HS-27A (cell line): ENCODE data around the gene FPR2.
"Not testable (repeated sequence)": the region's sequence is repeated elsewhere in the genome, so short reads cannot be mapped to it uniquely, and the experiment has no call there.

Experiments
- DNase-seq: peaks from one replicate; pipeline ENCODE4 v3.0.0-alpha.2; 2012; ENCODE audit warnings: low read depth, missing footprints

The FPR2 gene

DNA sequence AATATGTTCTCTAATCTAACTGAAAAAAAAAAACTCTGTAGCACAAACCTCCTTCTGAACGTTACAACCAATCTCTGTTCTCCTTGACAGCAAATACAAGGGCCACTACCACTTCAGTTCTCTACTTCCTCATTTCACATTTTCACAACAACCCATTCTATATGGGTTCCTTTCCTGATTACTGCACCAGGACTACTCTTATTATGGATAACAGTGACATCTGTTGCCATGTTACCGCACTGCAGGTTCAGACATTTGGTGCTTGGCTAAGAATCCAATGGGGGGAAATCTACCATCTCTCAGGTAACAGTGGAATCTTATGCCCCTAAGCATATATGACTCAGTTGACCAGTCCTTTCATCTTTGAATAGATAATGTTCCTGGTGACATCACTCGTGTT lies 22.4 kb downstream of the FPR2 start:
- no peak for DNase-seq

DNA sequence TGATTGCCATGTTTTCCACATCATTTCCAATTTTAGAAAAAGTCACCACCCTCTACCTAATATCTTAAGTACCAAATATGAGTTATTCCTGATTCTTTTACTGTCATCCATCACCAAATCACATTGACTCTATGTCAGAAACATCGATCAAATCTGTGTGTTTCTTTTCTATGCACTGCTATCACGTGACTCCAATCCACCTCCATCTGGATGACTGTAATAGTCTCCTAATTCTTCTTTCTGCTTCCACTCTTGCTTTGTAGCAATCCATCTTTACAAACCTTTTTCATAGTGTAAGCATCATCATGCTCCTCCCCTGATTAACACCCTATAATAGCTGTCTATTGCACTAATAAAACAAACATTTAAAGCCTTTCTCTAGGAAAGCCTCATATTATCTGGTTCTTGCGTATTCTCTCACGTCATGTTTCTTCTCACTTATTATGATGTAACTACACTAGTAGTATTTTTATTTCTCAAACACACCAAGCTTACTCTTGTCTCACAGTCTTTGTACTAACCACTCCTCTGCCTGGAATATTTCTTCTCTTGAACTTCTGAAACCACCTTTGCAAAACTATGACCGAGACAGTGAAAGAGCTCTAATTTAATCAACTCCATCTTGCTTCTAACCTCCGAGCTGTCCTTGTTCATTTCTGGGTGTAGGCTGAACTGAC lies 23.3 kb downstream of the FPR2 start:
- no peak for DNase-seq

DNA sequence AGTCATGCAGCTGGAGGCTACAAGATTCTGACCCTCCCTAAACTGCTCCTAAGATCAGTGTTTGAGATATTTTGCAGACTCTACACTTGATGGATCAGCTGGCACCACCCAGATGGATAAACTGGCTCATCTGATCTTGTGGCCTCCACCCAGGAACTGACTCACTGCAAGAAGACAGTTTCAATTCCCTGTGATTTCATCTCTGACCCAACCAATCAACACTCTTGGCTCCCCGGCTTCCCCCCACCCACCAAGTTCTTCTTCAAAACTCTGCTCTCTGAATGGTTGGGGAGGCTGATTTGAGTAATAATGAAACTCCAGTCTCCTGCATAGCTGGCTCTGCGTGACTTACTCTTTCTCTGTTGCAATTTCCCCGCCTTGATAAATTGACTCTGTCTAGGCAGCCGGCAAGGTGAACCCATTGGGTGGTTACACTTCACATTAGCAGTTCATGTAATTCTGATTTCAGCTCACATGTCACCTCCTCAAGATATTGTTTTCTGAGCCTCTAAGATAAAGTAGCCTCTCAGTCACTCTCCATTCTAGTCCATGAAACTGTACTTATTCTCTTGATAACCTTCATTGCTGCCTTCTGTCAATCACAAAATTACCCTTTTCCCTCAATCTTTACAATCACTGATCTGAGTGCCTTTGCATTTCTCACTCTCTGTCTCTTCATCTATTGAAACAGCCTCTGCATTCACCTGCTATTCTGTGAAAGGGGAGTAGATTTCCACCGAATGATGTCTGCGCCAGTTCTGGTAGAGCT lies 24.1 kb downstream of the FPR2 start:
- DNase-seq, result peak; percentile 69

DNA sequence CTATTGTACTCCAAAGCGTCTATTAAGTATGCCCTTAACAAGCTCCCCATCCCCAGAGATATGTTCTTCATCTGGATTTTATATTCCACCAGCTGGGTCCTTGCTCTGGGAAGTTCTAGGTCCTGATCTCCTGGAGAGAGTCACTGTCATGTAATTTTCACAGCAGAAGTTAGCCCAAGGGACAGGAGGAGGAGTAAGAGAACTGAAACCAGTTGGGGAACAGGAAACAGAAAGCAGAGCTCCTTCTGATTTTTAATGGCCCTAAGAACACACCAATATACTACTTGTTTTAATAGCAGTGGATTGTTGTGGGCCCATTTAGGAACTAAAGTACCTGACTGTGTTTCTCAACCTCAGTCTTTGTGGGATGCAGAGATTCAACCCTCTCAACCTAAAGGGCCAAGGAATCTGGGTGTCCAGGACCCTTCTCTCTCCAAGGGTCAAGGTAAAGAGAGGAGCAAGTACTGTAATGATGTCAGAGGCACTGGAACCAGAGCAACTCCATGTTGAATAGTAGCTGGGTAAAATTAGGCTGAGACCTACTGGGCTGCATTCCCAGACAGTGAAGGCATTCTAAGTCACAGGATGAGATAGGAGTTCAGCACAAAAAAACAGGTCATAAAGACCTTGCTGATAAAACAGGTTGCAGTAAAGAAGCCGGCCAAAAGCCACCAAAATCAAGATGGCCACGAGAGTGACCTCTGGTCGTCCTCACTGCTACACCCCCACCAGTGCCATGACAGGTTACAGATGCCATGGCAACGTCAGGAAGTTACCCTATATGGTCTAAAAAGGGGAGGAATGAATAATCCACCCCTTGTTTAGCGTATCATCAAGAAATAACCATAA lies 25.9 kb downstream of the FPR2 start:
- no peak for DNase-seq

DNA sequence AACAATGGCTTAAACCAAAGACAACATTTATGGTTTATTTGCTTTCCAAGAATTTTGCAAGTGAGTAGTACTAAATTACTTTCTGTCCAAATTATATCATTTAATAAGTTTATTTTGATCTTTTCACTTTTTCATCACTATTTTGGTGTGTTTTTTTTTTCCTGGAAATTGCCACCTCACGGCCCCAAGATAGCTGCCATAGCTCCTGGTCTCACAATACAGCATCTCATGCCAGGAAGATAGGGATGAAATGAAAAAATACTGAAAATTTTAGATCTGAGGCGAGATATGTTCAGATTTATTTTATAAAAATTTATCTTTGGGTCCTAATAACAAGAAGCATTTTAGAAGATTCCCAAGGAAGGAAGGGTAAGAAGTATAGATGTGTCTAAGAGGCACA lies 27.0 kb downstream of the FPR2 start:
- DNase-seq, result no peak

DNA sequence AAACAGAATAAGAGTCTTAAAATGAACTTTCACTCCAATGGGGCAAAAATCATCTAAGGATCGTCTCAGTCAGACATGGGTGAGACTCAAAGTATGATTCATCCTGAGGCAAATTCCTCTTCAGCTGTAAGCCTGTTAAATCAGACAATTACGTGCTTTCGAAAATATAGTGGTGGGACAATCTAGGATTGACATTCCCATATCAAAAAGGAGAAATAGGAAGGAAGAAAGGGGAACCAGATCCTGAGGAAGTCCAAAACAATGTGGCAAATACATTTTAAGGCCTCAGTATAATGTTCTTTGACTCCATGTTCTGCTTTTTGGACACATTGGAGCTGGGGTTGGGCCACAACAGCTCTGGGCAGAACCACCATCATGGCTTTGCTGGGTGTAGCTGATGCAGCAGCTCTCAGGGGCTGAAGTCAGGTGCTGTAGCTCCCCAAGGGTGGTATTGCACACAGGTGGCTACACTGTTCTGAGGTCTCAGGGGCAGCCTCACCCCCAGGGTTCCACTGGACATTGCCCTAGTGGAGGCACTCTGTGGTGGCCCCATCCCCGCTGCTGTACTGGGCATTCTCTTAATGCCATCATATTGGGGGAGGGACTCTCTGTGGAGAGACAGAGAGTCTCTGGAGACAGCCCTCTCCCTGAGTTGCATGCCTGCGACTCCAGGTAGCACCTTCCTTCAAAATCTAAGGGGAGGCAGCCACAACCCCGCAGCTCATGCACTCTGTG lies 28.2 kb downstream of the FPR2 start:
- no peak for DNase-seq

DNA sequence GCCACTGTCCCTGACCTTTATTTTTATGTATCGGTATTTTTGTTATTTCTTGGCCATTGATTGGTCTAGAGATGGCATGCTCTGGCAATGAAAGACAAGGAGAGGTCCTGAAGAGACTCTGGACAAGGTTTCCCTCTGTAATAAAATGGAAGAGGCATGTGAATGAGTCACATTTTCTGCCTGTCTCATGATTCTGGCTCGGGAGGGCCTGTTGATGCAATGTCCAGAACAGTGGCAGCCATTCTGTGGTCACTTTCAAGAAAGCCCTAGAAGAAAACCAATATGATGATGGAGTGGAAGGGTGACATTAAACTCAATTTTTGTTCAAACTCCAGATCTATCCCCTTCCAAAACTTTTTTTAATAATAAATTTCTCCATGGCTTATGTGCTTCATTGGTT lies 32.0 kb downstream of the FPR2 start:
- DNase-seq, result no peak

DNA sequence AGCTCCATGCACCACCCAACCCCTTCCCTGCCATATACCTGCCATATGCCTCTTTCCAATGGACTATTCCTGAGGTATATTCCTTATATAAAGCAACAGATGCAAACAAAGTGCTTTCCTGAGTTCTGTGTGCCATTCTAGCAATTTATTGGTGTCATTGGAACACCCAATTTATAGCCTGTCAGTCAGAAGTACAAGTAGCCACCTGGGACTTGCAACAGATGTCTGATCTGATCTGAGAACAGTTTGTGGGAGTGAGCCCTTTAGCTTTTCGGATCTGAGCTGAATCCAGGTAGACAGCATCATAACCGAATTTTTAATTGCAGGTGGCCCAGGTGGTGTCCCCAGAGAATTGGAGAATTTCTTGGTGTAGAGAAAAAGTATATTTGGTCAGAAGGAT lies 33.0 kb downstream of the FPR2 start:
- no peak for DNase-seq

DNA sequence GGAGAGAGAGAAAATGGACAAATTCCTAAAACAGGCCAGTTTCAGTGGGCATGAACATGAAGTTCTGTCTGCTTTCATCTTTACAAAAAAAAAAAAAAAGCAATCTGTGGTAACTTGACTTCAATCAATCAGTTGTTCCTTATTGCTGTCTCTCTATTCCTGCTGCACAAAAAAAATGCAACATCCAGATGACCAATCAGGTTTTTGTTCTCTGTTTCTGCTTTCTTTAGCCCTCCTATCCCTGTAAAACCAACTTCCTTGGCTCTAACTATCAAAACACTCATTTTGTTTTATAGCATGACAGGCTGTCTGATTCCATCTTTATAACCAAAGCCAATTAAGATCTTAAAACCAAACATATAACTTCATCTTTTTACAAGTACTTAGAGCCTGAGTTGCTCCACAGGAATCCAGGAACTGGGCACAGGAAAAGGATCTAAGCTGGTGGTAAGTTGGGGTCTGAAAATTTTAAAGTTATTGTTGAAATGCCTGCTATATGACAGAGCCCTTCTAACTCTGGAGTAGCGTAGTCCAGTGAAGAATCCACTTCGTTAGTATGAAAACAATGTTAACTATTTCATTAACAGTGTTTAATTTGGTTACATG lies 34.0 kb downstream of the FPR2 start, which contains the start of gene FPR3:
TSS of gene FPR3 (plus strand) at position 273 of the 606 bp plus-strand sequence. CDS start 28,592 bp downstream, outside the sequence.
- no peak for DNase-seq

DNA sequence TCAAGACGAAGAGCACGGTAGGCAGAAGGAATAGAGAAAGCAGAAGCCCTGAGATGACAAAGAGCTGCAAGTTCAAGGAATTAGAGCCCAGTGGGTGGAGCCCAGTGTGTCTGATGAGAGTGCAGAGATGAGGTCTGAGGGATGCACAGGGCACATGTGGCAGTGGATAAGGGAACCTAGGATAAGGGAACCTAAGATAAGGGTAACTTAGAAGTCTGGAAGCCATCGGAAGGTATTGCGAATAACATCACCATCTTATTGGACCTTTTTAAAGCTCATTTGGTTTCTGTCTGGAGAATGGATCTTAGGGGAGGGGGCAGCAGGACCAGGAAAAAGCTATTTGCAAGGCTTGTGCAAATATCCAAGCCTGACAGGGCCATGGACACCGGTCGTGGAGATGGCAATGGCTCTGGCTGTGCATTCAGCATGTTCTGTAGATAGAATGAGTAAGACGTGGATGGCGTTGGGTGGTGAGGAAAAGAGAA lies 35.3 kb downstream of the FPR2 start:
- no peak for DNase-seq

DNA sequence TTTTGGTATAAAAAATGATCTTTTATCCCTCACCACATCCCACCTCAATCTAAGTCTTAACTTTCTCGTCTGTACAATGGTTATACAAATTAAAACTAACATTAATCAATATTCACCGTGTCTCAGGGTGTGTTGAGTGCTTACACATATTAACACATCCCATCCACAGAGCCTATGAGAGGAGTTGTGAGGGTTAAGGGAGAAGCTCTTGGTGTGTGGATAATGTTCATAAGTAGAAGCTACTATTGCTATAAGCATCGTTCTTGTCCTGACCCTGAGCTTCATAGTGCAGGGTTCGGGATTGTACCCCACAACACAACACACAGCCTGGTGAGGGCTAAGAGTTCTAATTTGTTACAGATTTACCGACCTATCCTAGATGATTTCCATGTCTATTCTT lies 36.5 kb downstream of the FPR2 start:
- no peak for DNase-seq

DNA sequence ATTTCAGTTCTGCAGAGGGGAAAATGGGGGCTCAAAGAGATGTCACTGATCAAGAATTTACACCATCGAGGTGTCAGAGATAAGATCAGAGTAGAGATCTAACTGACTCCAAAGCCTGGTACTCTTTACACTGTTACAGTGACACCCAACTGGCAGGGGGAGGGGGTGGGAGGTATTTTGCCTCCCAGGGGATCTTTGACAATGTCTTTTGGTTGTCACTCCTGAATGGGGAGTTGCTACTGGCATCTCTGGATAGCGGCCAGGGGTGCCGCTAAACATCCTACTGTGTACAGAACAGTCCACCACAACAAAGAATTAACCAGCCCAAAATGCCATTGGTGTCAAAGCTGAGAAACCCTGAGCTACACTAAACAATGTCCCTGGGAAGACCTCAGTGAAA lies 37.1 kb downstream of the FPR2 start:
- no peak for DNase-seq

DNA sequence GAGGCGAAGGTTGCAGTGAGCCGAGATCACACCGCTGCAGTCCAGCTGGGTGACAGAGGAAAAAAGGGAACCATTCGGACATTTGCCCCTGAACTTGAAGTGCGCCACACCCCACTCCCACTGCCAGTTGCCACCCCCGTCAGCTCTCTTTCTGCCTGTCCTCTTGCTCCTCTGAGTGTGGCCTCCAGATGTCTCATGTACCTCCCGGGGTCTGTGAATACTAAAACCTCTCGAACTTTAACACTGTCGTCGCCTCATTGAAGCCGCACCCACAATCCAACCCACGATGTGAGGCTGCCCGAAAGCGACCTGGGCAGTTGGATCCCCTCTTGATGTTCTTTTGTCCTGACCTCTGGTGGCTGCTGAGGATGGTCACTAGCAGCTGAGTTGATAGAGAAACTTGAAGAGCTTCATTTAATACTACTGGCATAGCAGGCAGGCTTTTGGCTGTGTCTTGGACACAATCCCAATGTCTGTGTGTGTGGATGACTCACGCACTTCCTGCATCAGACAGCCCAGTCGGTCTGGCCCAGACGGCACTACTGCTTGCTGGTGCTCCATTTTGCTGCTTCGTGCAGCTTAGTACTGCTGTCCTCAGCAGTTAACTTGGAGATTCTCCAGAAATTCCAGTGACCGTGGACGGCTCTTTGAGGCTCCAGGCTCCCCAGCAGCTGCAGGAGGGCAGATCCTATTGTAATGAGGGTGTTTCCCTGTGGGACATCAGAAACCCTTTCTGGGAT lies 38.2 kb downstream of the FPR2 start:
- DNase-seq, result peak; percentile 96

DNA sequence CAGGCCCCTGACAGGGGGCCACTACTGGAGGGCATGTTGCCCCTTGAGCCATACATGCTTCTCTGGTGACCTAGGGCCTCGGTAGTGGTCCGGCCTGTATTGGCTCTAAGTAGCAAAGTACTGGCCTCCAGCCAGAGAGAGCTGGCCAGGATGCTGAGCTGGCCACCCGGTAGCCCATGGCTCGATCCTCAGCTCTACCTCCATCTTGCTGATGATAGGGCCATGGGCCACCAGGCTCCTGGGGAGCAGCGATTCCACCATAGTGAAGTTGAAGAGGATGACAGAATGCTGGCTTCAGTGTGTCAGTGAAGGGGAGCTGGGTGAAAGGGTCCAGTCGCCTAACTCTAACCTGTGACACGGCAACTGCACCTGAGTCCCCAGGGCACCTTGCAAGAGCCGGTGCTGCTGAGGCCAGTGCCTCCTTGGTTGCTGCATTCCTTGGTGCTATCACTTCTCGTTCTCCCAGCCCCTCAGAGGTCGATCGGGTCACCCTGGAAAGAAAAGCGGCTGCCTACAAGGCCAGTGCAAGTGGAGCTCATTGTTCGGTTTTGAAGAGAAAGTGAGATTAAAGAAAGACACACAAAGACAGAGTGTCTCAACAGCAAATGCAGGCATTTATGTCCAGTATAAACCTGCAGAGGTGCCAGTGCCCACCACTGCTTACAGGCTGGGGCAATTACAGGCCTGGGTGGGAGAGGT lies 38.9 kb downstream of the FPR2 start:
- DNase-seq, result no peak

DNA sequence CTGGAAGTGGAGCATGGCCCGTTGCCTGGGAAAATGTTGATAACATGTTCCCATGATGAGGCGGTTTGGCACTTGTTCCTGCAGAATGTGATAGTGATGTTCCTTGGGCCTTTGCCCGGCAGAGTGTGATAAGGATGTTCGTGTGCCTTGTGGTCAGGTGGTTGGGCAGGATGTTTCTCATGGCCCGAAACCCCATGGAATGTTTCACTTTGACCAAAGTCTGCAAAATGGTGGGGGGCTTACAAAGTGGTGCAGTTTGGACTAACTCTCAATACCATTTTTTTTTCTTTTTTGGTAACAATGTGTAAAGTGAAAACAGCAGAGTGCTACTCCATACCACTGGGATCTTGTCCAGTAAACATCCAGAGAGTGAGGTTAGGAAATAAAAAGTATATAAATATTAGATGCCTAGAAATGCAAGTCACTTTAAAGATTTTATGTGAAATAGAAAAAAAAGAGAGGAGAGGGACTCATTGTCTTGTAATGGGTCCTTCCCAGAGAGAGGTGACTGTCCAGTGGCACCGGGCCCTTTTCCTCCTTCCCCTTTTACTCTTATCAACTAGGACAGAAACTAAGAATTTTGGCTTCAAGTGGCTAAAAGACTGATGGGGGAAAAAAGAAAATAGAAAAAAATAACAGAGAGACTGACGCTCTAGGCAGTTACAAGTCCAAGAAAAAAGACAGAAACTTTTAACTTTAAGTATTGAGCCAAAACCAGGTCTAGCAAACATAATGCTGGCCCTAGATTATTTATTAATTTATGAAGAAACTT lies 39.7 kb downstream of the FPR2 start:
- DNase-seq, result no peak

DNA sequence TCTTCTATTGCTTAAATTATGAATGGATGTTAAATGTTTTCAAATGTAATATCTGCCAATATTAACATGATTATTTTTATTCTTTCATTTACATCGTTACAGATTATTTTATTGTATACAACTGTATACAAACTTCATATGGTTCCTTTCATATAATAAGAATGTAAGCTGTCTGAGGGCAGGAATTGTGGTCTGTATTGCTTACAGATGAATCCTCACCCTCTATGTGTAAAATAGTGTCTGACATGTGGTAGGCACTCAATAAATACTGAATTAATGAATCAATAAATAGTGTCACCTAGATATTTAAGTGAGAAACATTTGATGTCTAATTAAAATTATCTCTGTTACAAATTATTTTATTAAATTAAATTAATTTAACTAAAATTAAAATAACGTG lies 41.8 kb downstream of the FPR2 start:
- no peak for DNase-seq

DNA sequence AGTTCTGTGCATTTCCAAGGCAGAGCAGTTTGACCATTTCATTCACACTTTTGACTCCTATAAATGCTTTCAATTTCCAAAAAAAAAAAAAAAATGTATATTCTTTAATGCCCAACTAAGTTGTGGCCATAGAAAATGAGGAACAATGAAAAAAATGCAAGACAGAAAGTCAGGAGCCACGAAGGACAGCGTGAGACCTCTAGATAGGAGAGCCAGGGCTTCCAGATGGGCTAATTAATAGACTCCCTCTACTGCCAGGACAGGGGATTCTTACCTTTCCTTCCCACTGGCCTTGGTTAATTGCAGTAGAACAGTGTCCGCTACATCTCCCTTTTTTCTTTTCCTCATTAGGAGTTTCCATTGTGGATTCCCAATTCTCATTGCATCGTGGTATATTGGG lies 42.5 kb downstream of the FPR2 start:
- DNase-seq, result no peak

DNA sequence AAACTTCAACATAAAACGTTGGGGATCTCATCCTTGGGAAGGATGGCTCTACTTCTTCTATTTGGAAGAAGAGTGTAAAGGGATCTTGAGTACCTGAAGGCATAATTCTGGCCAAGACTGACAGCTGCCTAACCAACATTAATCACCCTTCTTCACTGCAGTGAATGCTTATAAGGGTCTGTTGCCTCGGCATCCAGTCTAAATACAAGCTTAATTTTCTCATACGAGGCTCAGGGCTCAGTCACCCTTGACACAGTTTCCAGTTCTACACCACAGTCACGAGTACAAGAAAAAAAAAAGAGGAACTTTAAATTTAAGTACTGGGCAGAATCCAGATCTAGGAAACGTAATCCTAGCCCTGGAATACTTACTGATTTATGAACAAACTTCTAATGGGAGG lies 43.0 kb downstream of the FPR2 start:
- no peak for DNase-seq

DNA sequence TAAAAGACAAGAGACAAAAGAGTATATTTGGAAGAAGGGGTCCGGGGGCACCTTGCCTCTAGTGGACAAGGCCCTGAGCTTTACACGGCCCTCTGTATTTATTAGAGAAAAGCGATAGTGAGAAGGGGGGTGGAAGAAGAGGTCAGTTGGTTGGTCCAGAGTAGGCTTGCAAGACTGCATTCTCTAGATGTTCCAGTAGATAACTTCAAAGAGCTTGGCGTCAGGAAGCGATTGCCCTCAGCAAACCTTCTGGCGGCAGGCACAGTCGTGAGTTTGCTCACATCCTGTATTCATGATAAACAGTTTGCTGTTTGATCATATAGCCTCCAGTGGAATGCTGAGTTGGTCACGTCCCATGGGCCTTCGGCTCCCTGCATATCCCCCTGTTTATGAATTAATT lies 43.8 kb downstream of the FPR2 start:
- DNase-seq, result not testable (repeated sequence)
